GM12801 (cell line): ENCODE data around the gene PRKN.

Experiments
- CTCF ChIP-seq: IDR thresholded peaks from one replicate; pipeline ENCODE4 v1.5.1; 2011; ENCODE audit warnings: control low read depth; ENCODE audit not compliant: insufficient read length; ENCODE audit errors: extremely low read depth

The PRKN gene

GRCh38 chr6:162688751-162689345 is 38.7 kb downstream of the PRKN start:
- TF ChIP-seq CTCF: no peak

GRCh38 chr6:162685586-162685985 is 42.0 kb downstream of the PRKN start:
- no peak for TF ChIP-seq CTCF

GRCh38 chr6:162684961-162685360 is 42.6 kb downstream of the PRKN start:
- no peak for TF ChIP-seq CTCF

- TF ChIP-seq CTCF: no peak
Observed at GRCh38 chr6:162684052-162684451, 43.5 kb downstream of the PRKN start.

GRCh38 chr6:162683135-162683534 is 44.4 kb downstream of the PRKN start:
- TF ChIP-seq CTCF: no peak

- no peak for TF ChIP-seq CTCF
Observed at GRCh38 chr6:162681447-162681846, 46.1 kb downstream of the PRKN start.

GRCh38 chr6:162680871-162681270 is 46.7 kb downstream of the PRKN start:
- no peak for TF ChIP-seq CTCF
